HG03139 (cell line): ENCODE data around the gene GNAI1.

Experiments used
- ATAC-seq: cut with Tn5 transposase; IDR thresholded peaks from one replicate; pipeline ENCODE4 v1.9.1; 2021; ENCODE audit not compliant: unreplicated experiment

Gene GNAI1

GRCh38 chr7:80131675-80132435, 2.8 kb upstream of the GNAI1 start:
- no peak for ATAC-seq

GRCh38 chr7:80132594-80132993, 2.0 kb upstream of the GNAI1 start:
- no peak for ATAC-seq

DNA sequence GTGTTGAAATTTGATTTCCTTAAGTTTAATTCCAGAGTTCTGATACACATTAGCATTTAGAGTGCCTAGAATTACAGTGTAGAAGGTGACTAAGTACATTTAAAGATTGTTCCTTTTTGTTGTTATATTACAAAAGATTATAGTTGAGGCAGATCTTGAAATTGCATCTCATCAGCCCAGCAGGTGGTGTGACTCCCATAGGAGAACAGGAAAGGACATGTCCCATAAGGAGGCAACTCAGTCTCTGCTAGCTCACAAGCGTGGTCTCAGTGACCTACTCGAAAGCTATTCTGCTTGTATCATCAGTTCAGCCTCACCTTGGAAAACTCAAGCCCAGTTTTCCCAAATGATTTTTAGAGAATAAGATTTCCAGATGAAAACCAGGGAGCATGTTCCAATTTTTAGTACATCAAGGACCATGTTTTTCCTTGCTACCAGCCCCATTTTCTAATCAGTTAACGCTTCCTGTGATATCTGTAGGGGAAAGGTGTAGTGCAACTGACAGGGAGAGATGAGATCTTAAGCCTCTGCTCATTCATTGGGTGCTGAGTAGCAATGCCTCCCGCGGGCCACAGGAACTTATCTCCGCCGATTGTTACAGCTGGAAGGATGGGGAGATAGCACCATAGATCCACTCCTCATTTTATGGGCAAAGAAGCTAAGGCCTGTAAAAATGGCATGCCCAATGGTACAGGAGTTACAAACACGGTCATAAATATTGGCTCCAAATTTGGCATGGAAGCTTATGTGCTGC, 1.1 kb upstream of the GNAI1 start:
- ATAC-seq = no peak

DNA sequence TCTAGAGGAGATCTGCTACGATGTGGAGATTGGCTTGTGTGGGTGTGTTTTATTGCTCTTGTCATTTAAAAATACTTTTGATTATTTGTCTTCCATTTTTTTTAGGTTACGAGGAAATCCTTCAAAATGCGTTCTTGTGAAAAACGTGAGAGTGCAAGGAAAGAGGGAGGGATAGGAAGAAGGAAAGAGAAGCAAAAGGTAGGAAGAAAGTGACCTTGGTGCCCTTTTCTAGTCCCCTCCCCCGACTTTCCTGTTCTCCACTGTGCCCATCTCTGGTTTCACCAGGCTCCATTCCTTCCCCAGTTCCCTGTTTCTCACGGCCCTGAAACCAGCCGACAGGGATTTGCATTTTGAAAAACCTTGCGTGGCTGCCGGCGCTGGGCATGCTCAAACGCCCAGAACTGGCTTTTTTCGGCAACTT, 506 bp upstream of the GNAI1 start:
- no peak for ATAC-seq

GRCh38 chr7:80135309-80136104, 876 bp downstream of the GNAI1 start:
- ATAC-seq = peak; percentile 10

- no peak for ATAC-seq
Observed at GRCh38 chr7:80136261-80137055, 1.8 kb downstream of the GNAI1 start.

- no peak for ATAC-seq
Observed at GRCh38 chr7:80137410-80137809, 2.8 kb downstream of the GNAI1 start.

DNA sequence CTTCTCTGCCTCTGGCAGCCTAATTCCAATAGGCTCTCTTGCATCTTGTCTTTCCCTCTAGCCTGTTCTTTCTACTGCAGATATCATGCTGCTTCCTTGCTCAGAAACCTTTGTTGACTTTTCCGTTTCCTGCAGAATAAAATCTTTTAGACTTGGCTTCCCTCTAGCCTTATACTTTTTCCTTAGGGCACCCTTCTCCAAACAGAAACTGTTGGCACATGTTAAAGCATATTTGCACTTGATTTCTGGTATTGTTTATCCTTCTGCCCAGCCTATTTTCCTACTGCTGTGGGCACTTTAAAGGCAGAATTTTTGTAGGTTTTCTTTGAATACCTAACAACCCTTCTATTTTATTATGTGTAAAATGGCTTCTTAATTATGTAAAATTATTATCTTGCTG, 4.6 kb downstream of the GNAI1 start:
- no peak for ATAC-seq

- ATAC-seq = no peak
Observed at GRCh38 chr7:80140388-80140787, 5.8 kb downstream of the GNAI1 start.

- ATAC-seq = no peak
Observed at GRCh38 chr7:80141376-80141775, 6.7 kb downstream of the GNAI1 start.

DNA sequence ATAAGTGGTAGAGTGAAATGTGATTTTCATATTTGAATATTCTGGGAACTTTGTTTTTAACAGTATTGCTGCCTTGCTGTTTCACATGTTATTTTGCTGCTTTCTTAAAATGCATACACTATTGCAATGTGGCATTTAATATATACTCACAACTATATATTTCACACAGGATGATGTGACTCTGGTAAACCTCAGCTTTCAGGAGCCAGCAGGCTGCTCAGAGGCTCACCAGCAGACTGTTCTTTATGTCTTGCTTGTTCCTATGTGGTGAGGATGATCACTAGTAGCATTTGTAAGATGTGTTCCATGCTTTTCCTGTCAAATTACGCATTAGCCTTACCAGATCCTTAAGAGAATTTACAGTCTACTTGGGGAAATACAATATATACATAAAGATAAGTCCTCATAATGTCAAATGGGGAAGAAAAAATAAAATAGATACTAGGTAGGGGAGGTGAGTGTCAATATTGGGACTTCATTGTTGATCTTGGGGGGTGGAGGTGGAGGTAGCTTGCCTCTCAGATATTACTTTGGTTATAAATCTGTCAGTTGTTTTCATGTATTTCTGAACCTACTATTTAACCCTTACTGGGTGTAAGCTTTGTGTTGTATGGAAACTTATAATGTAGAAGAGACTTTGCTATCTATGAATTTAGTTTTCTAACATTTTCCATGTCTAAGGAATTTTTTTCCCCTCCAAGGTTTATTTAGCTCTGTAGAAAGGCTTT, 8.4 kb downstream of the GNAI1 start:
- ATAC-seq = no peak

GRCh38 chr7:80145780-80146422, 11.3 kb downstream of the GNAI1 start:
- no peak for ATAC-seq

- ATAC-seq = no peak
Observed at GRCh38 chr7:80146545-80147182, 12.0 kb downstream of the GNAI1 start.

GRCh38 chr7:80147543-80148391, 13.1 kb downstream of the GNAI1 start:
- no peak for ATAC-seq

GRCh38 chr7:80150611-80151273, 16.1 kb downstream of the GNAI1 start:
- no peak for ATAC-seq

GRCh38 chr7:80151274-80151665, 16.6 kb downstream of the GNAI1 start:
- no peak for ATAC-seq

GRCh38 chr7:80153446-80153845, 18.8 kb downstream of the GNAI1 start:
- no peak for ATAC-seq
